ENCODE results near the gene COL4A2.

COL4A2 gene

GRCh38 chr13:110552767-110553166, 245.7 kb downstream of the COL4A2 start:
- Histone ChIP-seq H3K9me3 (ENCODE audit: control insufficient read depth, insufficient read depth, low read depth, low read length) (no peaks in the 10 kb centered on the region), H3K4me3 (ENCODE audit: low read depth, low read length) (no peak overlapping the region), H3K36me3 (ENCODE audit: control insufficient read depth in 2 of 2, insufficient read depth in 1 of 2, low read length in 2 of 2) (no peaks in the 10 kb centered on the region), H3K4me1 (ENCODE audit: control insufficient read depth, insufficient read depth, low read length) (no peaks in the 10 kb centered on the region), H3K27ac (ENCODE audit: extremely low read depth, low read depth, low read length) (no peak overlapping the region)
- TF ChIP-seq ZBTB6 (tag by site-specific recombination; IDR thresholded peaks at IDR 0.05) = no peak
- no peak for TF ChIP-seq ZNF175 (tag by site-specific recombination; IDR thresholded peaks at IDR 0.05)
- TF ChIP-seq OSR2 (tag by site-specific recombination; IDR thresholded peaks at IDR 0.05) = no peak
- no peak for TF ChIP-seq ZNF10 (tag by site-specific recombination; IDR thresholded peaks at IDR 0.05)
- TF ChIP-seq SCRT1 (tag by site-specific recombination; IDR thresholded peaks at IDR 0.05; ENCODE audit: borderline replicate concordance) = no peak
- TF ChIP-seq ZNF610 (tag by site-specific recombination; IDR thresholded peaks at IDR 0.05; ENCODE audit: borderline replicate concordance) = no peak
- TF ChIP-seq ZNF629 (tag by site-specific recombination; IDR thresholded peaks at IDR 0.05) = no peak
- no peak for TF ChIP-seq ZNF366 (tag by site-specific recombination; conservative IDR thresholded peaks at IDR 0.05)
- no peak for TF ChIP-seq MZF1 (tag by site-specific recombination; IDR thresholded peaks at IDR 0.05; ENCODE audit: borderline replicate concordance)
- no peak for TF ChIP-seq ZNF391 (tag by site-specific recombination; IDR thresholded peaks at IDR 0.05; ENCODE audit: borderline replicate concordance, low read depth)
- no peak for TF ChIP-seq PRDM6 (tag by site-specific recombination; IDR thresholded peaks at IDR 0.05)
- no peak for TF ChIP-seq ZNF223 (tag by site-specific recombination; IDR thresholded peaks at IDR 0.05)
- no peak for TF ChIP-seq ZNF529 (tag by site-specific recombination; IDR thresholded peaks at IDR 0.05; ENCODE audit: insufficient replicate concordance)
- TF ChIP-seq ZNF416 (tag by site-specific recombination; IDR thresholded peaks at IDR 0.05) = no peak
- TF ChIP-seq ZNF433 (tag by site-specific recombination; IDR thresholded peaks at IDR 0.05; ENCODE audit: low read depth) = no peak
- POLR2A ChIA-PET = interaction anchor here (0.7 kb wide), 1 partner anchor 15 kb away, joined by 6 read pairs; no protein-coding TSS in a partner anchor
- CTCF ChIA-PET = interaction anchor here (0.6 to 1.8 kb wide), 2 partner anchors 9 to 42 kb away, joined by 3 to 6 read pairs; partner anchors contain the start of gene RAB20

- Histone ChIP-seq H3K4me1 (ENCODE audit: control insufficient read depth, insufficient read depth, low read length) (no peaks in the 10 kb centered on the region), H3K4me3 (ENCODE audit: low read depth, low read length) (no peak overlapping the region), H3K9me3 (ENCODE audit: control insufficient read depth, insufficient read depth, low read depth, low read length) (no peaks in the 10 kb centered on the region), H3K27ac (ENCODE audit: extremely low read depth, low read depth, low read length) (no peak overlapping the region), H3K36me3 (ENCODE audit: control insufficient read depth in 2 of 2, insufficient read depth in 1 of 2, low read length in 2 of 2) (no peaks in the 10 kb centered on the region)
- TF ChIP-seq ZBTB44 (tag by site-specific recombination; IDR thresholded peaks at IDR 0.05) = peak; percentile 92
- TF ChIP-seq ZNF488 (tag by site-specific recombination; IDR thresholded peaks at IDR 0.05) = no peak
- TF ChIP-seq PBX3 (CRISPR knock-in tag; IDR thresholded peaks at IDR 0.05) = no peak
- ChIA-PET POLR2A (no interaction called here), CTCF (no interaction called here)
These were observed 246.3 kb downstream of the COL4A2 start for GRCh38 chr13:110553417-110553816.
